ENCODE measurements around the gene GRIK2. TPM values are rescaled to one million over a fixed set of nuclear protein-coding genes. Genes with fewer than 3 reads are reported as not detected.

GRIK2 gene
- total and polyA plus RNA-seq, 2 experiments from 2014 or later, result 0.21 to 0.45 TPM

DNA sequence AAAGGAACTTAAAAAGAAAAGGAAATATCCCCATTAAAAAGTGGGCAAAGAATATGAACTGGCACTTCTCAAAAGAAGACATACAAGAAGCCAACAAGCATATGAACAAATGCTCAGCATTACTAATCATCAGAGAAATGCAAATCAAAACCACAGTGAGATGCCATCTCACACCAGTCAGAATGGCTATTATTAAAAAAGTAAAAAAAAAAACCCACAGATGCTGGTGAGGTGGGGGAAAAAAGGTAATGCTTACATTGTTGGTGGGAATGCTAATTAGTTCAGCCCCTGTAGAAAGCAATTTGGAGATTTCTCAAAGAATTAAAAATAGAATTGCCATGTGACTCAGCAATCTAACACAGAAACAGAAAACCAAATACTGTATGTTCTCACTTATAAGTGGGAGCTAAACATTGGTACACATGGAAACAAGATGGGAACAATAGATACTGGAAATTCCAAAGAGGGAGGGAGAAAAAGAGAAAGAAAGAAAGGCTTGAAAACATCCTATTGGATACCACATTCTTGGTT is 437.1 kb downstream of the GRIK2 start:
- no peaks in the 10 kb centered on the region for H3K36me3 ChIP-seq
- no peaks in the 10 kb centered on the region for H3K4me1 ChIP-seq (ENCODE audit: low read depth)
- H3K9me3 ChIP-seq (ENCODE audit: low read depth), result no peaks in the 10 kb centered on the region
- H3K27me3 ChIP-seq, result no peaks in the 10 kb centered on the region
- H3K4me3 ChIP-seq, result no peak overlapping the region
- TF ChIP-seq CTCF (IDR thresholded peaks at IDR 0.05; ENCODE audit: low read depth, low read length), result no peak
- no peak overlapping the region for H3K27ac ChIP-seq
- DNase-seq (ENCODE audit: low read depth in 1 of 2, low spot score in 1 of 2), result peak in 1 of 2 donors; percentile 20

- no peaks in the 10 kb centered on the region for H3K27me3 ChIP-seq
- no peak overlapping the region for H3K4me3 ChIP-seq
- no peaks in the 10 kb centered on the region for H3K36me3 ChIP-seq
- no peak overlapping the region for H3K27ac ChIP-seq
- no peaks in the 10 kb centered on the region for H3K4me1 ChIP-seq (ENCODE audit: low read depth)
- no peaks in the 10 kb centered on the region for H3K9me3 ChIP-seq (ENCODE audit: low read depth)
- DNase-seq (ENCODE audit: low read depth in 1 of 2, low spot score in 1 of 2), result no peak
- no peak for TF ChIP-seq CTCF (IDR thresholded peaks at IDR 0.05; ENCODE audit: low read depth, low read length)
These were observed 438.9 kb downstream of the GRIK2 start for GRCh38 chr6:101832371-101832770.

- H3K4me3 ChIP-seq, result no peak overlapping the region
- TF ChIP-seq CTCF (IDR thresholded peaks at IDR 0.05; ENCODE audit: low read depth, low read length), result no peak
- no peaks in the 10 kb centered on the region for H3K27me3 ChIP-seq
- no peaks in the 10 kb centered on the region for H3K9me3 ChIP-seq (ENCODE audit: low read depth)
- no peaks in the 10 kb centered on the region for H3K4me1 ChIP-seq (ENCODE audit: low read depth)
- no peaks in the 10 kb centered on the region for H3K36me3 ChIP-seq
- no peak for DNase-seq (ENCODE audit: low read depth in 1 of 2, low spot score in 1 of 2)
- H3K27ac ChIP-seq, result no peak overlapping the region
These were observed 446.6 kb downstream of the GRIK2 start for GRCh38 chr6:101840100-101840499.

GRCh38 chr6:101845172-101845571 is 451.7 kb downstream of the GRIK2 start:
- Histone ChIP-seq H3K27ac (no peak overlapping the region), H3K27me3 (no peaks in the 10 kb centered on the region), H3K4me3 (no peak overlapping the region), H3K4me1 (ENCODE audit: low read depth) (no peaks in the 10 kb centered on the region), H3K36me3 (no peaks in the 10 kb centered on the region), H3K9me3 (ENCODE audit: low read depth) (no peaks in the 10 kb centered on the region)
- DNase-seq (ENCODE audit: low read depth in 1 of 2, low spot score in 1 of 2), result no peak
- TF ChIP-seq CTCF (IDR thresholded peaks at IDR 0.05; ENCODE audit: low read depth, low read length), result no peak

- Histone ChIP-seq H3K9me3 (ENCODE audit: low read depth) (no peaks in the 10 kb centered on the region), H3K4me1 (ENCODE audit: low read depth) (no peaks in the 10 kb centered on the region), H3K27me3 (no peaks in the 10 kb centered on the region), H3K4me3 (no peak overlapping the region), H3K36me3 (no peaks in the 10 kb centered on the region), H3K27ac (no peak overlapping the region)
- no peak for DNase-seq (ENCODE audit: low read depth in 1 of 2, low spot score in 1 of 2)
- TF ChIP-seq CTCF (IDR thresholded peaks at IDR 0.05; ENCODE audit: low read depth, low read length), result no peak
These were observed 452.1 kb downstream of the GRIK2 start for GRCh38 chr6:101845621-101846020.

DNA sequence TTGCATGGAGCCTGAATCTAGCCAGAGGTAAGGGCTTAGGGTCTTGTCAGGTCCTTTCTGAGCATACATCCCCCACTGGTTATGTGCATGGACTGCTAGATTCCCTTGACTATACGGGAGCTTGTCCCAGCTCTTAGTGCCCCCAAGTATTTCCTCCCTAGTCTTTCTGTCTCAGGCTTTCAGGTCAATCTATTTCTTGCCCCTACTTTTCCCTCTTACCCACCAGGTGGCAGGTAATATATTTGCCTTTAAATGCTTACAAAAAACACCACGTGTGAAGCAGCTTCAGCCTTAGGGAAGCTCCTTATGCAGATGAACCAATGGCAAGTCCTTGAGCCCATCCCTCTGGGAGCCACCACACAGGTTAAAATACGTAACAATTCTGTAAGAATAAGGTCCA is 454.2 kb downstream of the GRIK2 start:
- DNase-seq (ENCODE audit: low read depth in 1 of 2, low spot score in 1 of 2), result no peak
- no peak overlapping the region for H3K27ac ChIP-seq
- TF ChIP-seq CTCF (IDR thresholded peaks at IDR 0.05; ENCODE audit: low read depth, low read length), result no peak
- no peaks in the 10 kb centered on the region for H3K4me1 ChIP-seq (ENCODE audit: low read depth)
- H3K4me3 ChIP-seq, result no peak overlapping the region
- H3K36me3 ChIP-seq, result no peaks in the 10 kb centered on the region
- no peaks in the 10 kb centered on the region for H3K9me3 ChIP-seq (ENCODE audit: low read depth)
- H3K27me3 ChIP-seq, result no peaks in the 10 kb centered on the region

All from cardiac muscle cell (in vitro differentiated cells and primary cell).